Stimulated activated CD8-positive, alpha-beta memory T cell treated with anti-CD3 and anti-CD28 coated beads, Interleukin-7, amount 100 ng/mL, for 48 hours (primary cell): ENCODE data around the gene GNB1L.

Source experiments
- DNase-seq, 2 donors: peaks; one replicate each; pipeline ENCODE4 v3.0.0-alpha.2; 2020; ENCODE audit warnings: low read depth in 1 of 2; ENCODE audit errors: extremely low read depth in 1 of 2

GNB1L gene

GRCh38 chr22:19854778-19855503 lies at the start of gene GNB1L, which contains the start of gene RTL10:
Gene GNB1L, minus strand, starts transcription at chr22:19854874. Its CDS starts 33,519 bp downstream, at chr22:19821355.
Gene RTL10, minus strand, starts transcription at chr22:19854874. Its CDS starts 2,613 bp downstream, at chr22:19852261.
- DNase-seq, result peak; percentile 92 to 95

DNA sequence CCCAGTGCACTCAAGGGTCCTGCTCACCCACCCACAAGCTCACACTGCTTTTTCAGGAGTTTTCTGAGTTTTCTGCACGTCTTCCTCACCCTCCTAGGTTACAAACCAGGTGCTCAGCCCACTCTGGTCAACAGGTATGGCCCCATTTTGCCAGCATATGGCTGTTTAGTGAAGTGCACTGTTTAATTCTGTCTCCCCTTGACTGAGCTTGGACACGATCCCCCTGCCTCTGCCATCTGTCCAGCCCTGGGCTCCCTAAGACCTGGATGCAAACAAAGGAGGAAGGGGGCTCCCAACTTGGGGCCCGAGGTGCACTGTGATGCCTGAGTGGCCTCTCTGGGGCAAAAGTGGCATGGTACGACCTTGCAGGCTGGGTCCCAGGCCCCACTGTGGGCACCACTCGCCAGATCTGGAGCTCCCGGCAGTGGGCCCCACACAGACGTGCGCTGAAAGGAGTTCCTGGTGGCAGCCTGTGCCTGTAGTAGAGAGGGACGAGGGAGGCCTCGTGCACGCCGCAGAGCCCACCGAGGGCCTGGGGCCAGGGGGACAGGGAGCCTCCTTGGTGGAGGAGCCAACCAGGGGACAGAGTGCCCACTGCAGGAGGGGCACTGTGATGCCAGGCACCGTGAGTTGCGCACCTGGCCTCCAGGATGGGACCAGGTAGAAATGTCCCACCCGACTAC lies 49.6 kb upstream of the GNB1L start:
- DNase-seq, result no peak

- no peak for DNase-seq
Measured at GRCh38 chr22:19903513-19903912, 48.8 kb upstream of the GNB1L start.

DNA sequence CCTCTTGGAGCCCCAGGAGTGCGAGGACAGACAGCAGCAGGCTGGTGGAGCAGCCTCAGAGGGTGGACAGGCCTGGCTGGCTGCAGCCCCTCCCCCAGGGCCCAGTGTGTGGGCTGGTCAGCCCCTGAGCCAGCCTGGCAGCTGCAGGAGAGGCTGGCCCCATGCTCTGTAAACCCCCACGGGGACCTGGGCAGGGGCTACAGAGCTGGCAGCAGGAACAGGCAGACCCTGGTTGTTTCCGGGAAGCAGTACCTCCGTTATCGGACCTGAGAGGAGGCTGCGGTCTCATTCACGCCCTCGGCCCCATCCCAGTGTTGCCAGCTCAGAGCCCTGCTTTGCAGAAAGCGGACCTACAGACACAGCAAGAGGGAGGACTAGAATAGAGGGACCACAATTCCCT lies 48.4 kb upstream of the GNB1L start:
- no peak for DNase-seq

GRCh38 chr22:19902245-19902715 lies 47.6 kb upstream of the GNB1L start:
- DNase-seq, result no peak

GRCh38 chr22:19901577-19902244 lies 47.0 kb upstream of the GNB1L start:
- no peak for DNase-seq

DNA sequence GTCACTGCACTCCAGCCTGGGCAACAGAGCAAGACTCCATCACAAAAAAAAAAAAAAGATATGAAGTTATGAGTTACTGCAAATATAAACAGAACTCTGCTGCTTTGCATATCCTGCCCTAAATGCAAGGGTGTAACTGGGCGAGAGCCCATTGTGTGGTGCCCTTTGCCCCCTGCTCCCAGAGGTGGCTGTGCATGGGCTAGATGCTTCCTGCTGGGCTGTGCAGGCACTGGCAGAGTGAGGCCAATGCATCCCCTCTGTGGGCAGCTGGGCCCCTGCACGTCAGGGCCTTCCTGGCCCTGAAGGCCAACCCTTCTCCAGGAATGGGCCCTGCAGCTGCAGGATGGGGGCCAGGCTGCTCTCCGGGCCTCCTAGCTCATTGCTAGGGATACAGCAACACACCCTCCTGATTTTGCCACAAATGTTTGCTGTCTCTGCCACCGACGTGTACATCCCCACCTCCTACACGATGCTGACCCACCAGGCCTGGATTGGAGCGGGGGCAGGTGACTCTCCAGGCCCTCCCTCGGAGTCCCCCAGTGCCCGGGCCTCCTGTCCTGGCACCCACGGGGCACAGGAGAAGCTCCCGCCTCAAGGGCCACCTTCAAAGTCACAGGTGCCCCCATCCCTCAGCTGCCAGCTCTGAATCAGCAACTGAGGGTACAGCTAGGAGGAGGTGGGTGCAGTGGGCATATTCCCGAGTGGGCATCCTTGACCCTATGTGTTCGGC lies 46.2 kb upstream of the GNB1L start:
- DNase-seq, result no peak

DNA sequence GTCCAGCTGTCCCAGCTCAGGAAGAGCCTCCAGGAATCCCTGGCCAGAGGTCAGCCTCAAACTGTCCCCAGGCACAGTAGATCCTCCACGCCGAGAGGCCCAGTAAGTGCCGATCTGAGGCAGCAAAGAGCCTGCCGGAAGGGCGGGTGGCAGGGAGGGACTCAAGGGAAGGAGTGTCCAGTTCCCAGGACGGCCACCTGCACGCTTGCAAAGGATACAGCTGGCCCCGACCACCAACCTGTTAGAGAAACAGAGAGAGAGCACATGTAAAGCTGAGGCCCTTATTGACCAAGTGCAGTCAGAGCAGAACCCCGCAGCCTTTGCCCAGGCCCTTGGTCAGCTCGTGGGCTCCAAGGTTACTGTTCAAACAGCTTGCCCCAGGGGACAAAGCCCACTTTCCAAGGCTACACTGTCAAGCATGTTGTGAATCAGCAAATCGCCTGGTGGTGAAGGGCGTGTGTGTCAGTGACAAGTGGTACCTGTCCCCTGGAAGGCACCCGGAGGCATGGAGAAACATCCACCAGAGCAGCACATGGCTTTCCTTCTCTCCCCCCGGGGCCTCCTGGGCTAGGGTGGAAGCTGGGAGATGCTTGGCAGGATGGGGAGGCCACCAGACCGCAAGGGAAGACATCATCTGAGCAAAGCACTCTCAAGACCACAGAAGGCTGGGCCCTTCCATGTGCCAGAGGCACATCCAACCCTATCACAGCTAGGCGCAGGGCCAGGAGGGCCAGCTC lies 44.3 kb upstream of the GNB1L start:
- DNase-seq, result no peak

- DNase-seq, result no peak
Measured at GRCh38 chr22:19898145-19898544, 43.5 kb upstream of the GNB1L start.

DNA sequence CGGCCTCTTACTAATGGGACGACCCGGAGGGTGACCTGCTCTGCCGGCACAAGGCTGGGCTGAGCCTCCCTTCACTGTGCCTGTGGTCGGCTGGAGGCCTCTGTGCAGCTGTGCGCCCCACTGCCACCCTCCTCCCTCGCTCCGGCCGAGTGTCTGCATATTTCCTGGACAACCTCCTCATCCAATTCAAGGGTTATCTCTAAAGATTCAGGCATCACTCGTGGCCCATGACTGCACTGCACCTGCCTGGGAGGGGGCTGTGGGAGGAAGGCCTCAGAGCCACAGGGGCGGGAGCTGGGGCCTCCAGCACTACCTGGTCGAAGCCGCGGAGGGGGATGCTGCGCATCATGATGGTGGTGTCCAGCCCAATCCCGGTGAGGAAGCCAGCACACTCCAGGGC lies 43.1 kb upstream of the GNB1L start:
- no peak for DNase-seq

DNA sequence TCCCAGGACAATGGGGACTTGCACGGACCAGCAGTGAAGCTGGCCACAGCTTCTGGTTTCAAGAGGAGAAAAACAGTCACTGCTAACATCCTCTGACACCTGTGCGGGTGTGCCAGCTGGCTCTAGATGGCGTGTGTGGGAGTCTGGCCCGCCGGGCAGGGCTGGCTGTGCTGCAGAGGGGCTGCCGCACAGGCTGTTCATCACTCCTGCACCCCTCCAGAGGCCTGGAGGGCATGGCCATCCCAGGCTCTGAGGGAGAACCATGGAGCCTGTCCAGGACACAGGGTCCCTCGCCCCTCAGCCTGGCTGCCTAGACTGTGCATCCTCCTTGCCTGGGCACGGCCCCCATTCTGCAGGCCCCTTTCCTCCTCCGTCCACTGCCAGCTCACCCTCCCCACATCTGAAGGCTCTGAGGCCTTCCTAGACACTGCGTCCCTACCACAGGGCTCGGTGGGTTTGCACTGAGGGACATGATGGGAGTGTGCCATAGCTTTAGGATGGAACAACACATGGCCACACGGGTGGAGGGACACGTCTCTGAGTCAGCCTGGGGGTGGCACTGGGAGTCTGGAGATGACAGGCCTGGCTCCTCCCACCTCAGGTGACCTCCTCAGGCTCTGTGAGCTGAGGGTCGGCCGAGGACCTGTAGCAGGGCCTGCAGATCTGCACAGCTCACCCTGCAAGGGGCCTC lies 42.1 kb upstream of the GNB1L start:
- no peak for DNase-seq

- no peak for DNase-seq
Measured at GRCh38 chr22:19895160-19895849, 40.6 kb upstream of the GNB1L start.

GRCh38 chr22:19893363-19893762 lies 38.7 kb upstream of the GNB1L start:
- DNase-seq, result no peak

- DNase-seq, result no peak
Measured at GRCh38 chr22:19892925-19893324, 38.3 kb upstream of the GNB1L start.

- DNase-seq, result peak; percentile 33 to 56
Measured at GRCh38 chr22:19892257-19892879, 37.7 kb upstream of the GNB1L start.

- DNase-seq, result peak; percentile 54 to 80
Measured at GRCh38 chr22:19891317-19892256, 36.9 kb upstream of the GNB1L start.

- DNase-seq, result no peak
Measured at GRCh38 chr22:19890502-19891316, 36.0 kb upstream of the GNB1L start.
